AG08395 (cell line): ENCODE results near the gene RIPK4.
"Not testable (repeated sequence)": the region's sequence is repeated elsewhere in the genome, so short reads cannot be mapped to it uniquely, and the experiment has no call there.

Source experiments
- DNase-seq: peaks from one replicate; pipeline ENCODE4 v3.0.0; 2012; ENCODE audit warnings: mixed read lengths, low spot score

Gene RIPK4

DNA sequence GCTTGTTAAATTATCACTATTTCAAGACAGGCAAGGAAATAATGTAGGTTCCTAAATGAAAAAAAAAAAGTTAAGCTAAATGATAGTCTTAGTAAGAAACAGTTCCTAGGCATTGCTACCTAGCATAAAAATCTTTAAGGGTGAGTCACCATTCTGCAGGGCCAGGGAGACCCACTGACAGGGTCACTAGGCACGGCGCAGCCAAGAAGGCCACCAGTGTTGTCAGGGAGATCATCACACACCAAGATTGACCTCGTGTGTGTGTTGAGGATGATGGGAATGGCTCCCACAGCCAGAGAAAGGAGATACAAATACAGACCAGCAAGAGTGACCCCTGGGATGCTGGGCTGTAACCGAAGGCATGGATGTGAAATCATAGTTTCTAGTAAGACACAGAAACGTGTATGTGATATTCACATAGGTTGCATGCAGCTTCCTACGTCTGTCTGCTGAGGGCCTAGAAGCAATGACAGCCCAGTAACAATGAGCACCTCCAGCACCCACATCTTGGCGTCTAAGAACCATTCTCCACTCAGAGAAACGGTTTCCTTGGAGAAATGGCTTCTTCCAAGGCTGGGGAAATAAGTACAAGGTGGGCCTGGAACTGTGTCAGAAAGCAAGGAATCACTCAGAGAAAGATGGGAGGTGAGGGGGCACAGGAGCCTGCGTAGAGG lies 29.1 kb downstream of the RIPK4 start:
- no peak for DNase-seq

DNA sequence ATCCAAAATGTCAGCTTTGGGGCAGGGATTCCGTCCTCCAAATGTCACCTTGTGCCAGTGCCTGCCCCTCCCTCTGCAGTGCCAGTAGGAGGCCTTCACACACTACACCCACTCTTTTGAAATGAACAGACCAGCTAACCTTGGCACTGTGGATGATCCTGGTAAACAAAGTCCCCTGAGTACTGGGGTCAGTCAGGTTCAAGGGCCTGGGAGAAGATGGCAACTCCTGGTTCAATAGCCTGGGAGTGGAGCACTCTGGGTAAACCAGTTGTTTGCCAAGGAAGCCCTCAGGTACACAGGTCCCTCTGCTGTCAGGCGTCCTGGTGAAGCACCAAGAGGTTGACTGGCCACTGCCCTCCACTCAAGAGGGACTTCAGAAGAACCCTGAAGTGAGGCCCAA lies 30.4 kb downstream of the RIPK4 start:
- no peak for DNase-seq

DNA sequence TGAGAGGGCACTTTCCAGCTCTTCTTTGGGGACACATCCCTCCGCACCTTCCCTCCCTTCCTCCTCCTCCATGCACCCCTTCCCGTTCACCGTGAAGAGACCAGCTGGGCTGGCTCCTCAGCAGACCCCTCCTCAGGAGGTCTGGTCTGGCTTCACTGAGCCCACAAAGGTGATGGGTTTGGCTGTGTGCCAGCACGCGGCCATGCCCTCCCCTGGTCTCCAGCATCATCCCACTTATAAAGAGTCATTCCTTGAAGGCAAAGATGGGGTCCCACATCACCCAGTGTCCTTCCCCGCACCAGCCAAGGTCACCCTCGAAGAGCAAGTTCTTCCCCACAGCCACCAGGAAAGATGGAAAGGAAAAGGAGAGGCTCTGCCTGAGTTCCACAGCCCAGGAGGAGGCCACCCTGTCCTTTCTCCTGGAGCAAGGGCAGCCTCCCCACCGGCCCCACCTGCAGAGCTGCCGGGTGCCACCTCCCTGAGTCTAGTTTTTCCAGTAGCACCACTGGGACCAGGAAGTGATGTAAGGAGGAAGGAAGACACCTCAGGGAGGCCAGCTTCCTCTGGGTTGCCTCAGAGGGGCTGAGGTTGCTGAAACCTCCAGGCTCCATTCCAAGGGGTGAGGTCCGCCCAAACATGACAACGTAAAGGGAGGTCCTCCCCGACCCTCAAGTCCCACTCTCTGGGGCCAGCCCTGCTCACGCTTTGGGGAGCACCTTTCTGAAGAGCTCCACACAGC lies 32.7 kb downstream of the RIPK4 start:
- DNase-seq: no peak

DNA sequence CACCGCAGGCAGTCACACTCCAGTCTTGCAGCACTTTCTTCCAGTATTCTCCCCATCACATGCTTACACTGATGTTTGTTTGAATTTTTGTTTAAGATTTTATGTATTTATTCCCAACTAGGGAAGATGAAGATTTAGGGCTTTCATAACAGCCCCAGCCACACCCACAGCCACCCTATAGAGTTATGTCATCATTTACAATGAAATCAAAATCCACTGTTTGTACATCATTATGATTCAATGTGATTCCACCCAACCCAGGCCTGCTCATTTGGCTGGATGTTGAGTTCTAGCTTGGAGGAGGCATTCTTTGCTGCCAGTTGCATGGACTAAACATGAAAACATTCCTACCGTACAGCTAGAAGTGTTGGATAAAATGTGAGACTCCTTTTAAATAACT lies 35.8 kb downstream of the RIPK4 start:
- no peak for DNase-seq

DNA sequence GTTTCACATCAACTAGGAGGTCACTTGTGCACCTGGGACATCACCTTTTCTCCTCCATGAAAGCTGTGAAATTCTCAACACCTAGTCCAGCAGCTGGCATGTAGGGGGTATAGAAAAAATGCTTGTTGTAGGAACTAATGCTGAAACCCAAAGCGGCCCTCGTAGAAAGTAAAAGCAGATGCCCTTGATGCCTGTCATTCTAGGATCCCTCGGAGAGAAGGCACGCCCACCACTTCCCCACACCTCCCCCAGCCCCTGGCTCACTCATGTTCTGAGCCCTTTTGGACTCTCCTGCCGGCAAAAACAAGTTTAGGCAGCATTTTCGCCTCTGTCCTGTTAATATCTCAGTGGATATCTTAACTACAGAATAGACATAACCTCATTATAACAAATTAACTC lies 36.5 kb downstream of the RIPK4 start:
- no peak for DNase-seq

DNA sequence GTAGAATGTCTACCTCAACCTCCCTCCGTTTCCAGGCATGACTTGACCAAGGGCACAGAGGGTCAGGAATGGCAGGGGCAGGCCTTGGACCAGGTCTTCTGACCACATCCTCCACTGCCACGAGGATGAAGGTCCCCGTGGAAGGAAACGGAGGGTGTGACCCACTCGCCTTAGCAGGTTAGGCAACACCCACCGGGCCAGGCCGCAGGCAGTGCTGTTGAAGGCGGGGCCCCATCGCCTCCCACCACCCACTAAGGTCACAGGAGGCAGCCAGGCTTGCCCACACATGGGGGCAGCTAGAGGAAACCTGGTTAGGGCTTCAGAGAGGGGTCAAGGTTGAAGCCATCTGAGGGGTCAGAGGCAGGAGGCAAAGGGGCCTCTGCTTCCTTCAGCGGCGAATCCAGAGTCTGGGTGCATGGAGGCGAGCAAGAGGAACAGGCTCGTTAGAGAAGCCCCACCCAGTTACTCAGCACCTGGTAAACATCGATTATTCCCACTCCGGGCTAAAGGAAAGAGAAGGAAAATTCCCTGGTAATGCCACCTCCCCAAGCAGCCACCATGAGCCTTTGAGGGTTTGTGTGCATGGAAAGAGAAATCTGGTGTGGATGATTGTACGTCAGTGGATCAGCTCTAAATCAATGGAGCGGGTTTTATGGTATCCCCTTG lies 37.0 kb downstream of the RIPK4 start:
- DNase-seq: no peak

DNA sequence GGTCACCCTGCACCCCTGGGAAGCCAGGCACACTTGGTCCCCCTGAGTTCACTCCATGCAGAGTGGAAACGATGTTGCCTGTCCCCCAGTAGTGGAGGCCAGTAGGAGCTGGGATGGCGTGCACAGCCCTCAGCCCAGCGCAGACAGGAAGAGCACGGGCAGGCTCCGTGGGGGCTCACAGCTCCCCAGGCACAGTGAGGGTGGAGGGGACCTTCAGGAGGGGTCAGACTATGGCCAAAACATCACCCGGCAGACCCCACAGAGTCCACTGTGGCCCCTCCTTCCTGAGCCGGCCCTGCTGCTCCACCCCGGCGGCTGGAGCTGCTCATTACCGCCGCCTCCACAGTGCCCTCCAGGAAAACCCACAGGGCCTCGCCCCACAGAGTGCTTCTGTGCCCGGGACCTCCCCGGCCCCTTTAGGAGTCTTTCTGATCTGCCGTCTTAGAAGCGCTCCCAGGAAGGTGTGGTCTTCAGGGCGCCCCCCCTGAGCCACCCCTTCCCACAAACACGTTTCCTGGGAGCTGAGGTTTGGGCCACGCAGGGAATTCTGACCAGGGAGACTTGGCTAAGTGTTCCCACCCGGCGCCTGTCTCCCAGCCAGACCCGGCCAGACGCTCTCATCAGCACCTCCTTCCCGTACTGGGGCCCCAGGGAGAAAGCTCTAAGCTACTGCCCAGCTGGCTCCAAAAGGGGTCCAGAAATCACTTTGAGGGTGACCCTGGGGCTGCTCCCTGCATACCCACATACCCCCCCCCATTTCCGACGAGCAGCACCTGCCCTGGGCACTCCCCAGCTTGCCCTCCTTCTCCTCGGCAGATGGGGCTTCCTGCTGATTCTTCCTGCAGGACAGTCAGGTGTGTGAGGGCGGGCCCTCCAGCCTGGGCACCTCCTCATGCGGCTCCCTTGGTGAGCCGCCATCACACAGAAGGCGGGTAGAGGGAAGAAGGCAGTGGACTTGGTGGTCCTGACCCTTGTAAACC lies 38.8 kb downstream of the RIPK4 start:
- DNase-seq: no peak

DNA sequence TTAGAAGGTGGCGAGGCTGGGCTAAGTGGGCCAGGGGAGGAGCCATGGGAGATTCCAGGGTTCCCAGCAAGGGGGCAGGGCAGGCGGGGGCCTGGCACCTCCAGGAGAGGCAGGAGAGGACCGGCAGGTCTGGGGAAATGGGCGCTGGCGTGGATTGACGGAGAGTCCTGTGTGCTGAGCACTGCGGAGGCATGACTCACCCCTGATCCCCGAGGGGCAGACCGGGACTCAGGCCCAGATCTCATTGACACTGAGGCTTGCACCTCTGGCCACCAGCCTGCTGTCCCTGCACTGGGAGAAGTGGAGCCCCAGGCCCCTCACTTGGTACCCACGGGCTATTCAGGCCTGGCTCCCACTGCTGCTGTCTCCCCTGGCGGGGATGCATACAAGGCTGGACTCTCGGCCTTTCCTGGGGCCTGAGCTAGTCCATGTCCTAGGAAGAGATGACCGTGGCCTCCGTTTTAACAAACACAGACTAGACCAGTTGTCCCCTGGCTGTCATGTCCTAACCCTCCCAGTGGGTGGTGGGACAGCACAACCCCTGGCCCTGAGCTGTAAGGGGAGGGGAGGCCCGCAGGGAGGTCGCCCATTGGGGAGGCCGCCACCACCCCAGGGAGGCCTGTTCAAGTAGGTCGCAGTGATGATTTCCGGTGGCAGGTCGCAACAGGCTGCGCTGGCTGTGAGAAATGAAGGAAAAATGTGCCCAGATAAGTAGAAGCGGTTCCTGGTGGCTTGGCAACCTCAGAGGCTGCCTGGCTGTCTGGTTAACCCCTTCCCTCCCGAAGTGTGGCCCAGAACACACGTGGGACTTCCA lies 39.7 kb downstream of the RIPK4 start:
- DNase-seq: peak; percentile 90

DNA sequence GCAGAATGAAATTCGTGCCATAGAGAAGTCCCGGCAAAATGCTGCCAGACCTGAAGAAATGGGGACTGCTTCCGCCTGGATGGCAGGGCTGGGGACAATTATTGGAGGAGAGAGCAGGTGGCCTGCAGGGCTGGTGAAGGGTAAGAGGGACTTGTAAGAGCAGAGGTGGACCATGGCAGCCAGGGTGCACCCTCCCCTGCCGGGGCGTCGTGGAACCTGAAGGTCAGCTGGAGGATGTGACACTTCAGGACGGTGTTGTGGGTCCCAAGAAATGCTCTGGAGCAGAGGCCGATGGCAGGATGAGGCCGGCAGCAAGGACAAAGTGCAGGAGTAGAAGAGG lies 40.3 kb downstream of the RIPK4 start:
- no peak for DNase-seq

DNA sequence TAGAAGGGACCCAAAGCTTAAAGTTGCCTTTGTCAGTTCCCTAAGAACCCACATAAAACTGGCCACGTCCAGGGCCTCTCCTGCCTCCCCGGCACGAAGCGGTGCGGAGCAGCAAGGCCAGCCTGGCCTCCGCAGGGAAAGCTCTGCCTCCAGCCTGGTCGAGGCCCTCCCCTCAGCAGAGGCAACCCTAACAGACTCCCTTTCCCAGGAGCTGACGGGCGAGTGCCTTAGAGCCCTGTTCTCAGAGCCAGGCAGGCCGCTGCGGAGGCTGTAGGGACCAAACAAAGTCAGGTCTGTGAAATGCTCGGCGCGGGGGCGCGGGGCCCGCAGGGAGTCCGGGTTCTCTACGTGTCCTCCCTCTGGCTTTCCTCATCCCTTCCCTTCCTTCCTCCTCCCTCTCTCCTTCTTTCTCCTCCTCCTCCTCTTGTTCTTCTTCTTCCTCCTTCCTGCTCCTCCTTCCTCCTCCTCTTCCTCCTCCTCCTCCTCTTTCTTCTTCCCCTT lies 40.7 kb downstream of the RIPK4 start:
- DNase-seq: no peak

DNA sequence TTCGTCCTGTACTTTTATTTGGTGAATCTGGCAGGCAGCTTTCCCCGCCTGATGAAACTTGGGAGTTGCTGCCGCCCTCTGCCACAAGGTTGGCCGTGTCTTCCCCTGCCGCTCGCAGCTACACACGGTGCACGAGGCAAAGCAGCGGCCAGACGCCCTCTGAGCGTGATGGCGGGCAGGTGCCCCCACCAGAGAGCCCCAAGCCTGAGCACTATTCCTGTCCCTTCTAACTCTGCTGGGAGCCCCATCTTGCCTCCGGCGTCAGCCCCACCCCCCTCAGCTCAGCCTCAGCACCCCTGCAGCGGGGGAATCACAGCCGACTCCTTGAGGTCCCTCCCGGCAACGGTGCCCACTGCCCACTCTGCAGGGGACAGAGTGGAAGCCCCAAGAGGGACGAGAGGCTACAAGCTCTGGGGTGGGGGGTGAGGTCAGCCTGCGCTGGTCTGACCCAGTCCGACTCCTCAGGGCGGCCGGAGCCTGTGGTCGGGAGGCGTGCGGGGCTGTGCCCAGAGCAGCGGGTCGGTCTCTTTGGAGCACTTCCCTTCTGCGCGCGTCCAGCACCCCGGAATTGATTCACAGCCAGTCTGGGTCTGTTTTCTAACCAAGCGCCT lies 41.3 kb downstream of the RIPK4 start:
- no peak for DNase-seq

DNA sequence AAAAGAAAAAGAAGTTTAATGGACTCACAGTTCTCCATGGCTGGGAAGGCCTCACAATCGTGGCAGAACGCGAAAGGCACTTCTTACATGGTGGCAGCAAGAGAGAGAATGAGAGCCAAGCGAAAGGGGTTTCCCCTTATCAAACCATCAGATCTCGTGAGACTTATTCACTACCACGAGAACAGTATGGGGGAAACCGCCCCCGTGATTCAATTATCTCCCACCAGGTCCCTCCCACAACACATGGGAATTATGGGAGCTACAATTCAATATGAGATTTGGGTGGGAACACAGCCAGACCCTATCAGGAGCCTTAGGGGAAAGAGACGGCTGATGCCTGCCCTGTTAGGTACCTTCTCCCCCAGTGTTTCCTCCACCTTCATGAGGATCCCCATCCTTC lies 43.0 kb downstream of the RIPK4 start:
- not testable (repeated sequence) for DNase-seq

DNA sequence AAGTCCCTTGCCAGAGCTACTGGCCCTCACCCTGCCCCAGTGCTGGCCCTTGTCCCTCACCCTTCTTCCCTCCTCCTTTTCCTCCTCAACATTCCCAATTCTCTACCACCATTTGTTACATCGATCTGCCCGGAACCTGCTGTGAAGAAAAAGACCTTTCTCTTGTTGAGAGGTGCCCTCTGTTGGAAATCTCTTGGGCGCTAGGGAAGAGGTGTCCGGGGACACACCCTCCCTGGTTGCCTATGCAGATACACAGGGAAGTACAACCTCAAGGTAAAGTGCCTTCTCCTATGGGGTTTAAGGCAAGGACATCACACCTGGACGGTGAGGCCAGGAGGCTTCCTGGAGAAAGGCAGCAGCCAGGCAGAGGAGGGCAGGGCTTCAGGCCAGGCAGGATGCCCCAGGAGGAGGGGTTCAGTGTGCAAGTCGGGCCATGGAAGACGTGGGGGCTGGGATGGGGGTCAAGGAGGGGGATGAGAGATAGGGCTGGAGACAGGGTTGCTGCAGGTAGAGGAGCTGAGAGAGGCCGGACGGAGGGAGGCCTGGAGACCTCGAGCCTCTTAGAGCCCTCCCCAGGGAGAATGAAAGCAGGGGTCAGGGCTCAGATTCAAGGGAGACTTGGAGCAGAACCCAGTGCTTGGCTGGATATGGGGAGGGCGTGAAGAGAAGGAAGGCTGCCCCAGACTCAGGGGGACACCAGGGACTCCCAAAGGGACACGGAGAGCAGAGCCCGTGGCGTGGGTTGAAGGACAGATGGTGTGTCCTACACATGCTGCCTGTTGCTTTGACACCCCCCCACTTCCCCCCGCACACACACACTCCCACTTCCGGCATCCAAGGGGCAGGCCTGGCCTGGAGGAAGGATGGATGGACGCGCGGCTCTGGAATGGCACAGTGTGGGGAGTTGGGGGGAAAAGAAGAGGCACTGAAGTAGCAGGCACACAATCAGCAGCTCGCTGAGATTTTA lies 44.5 kb downstream of the RIPK4 start:
- DNase-seq: no peak

DNA sequence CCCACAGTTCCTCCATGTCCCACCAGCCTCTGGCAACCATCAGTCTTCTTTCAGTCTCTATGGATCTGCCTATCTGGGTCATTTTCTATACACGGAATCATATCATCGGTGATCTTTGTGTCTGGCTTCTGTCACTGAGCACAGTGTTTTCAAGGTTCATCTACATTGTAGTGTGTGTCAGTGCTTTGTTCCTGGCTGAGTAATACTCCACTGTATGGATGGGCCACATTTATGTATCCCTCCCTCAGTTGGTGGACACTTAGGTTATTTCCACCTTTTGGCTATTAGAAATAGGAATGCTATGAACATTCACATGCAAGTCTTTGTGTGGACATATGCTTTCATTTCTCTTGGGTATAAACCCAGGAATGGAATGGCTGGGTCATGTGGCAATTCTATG lies 46.6 kb downstream of the RIPK4 start:
- no peak for DNase-seq

DNA sequence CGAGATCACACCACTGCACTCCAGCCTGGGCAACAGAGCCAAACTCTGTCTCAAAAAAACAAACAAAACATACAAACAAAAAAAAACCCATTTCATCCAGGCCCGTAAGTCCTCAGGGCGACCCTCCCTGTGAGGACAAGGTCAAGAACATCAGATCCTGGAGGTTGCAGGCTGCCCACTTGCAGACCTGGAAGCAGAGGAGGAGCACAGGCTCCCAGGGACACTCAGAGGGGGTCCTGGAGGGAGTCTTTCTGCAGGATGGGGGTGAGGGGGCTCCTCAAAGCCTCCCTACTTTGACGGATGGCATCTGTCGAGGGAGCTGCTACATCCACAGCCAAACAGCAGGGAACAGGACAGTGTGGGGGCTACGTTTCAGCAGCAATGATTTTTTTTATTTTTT lies 47.2 kb downstream of the RIPK4 start:
- no peak for DNase-seq

DNA sequence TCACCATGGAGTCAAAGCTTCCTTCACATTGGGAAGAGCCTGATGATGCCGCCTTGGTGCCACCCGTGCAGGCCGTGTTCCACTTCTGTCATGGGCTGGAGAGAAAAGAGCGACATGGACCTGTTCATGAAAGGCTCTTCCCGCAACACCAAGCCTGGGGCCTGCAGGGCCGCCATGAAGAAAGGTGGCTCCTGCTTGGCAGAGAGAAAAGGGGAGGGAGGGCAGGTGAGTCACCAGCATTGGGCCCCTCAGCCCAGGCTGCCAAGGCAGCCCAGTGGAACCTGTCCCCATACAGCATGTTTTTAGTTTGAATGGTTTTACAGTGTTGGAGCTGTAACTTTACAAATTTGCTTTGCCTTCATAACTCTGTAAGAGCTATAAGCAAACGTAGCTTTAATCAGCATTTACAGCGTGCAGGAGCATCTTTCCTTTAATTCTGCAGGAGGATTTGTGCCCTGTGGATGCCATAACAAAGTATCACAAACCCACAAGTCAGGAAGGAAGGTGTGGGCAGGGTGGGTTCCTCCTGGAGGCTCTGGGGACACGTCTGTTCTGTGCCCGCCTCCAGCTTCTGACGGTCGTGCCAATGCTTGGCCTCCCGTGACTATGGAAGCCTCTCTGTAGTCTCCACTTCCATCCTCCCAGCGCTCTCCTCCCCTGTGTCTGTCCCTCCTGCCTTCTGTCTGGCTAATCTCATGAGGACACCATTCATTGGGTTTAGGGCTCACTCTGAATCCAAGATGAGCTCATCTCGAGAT lies 49.1 kb downstream of the RIPK4 start:
- DNase-seq: no peak

DNA sequence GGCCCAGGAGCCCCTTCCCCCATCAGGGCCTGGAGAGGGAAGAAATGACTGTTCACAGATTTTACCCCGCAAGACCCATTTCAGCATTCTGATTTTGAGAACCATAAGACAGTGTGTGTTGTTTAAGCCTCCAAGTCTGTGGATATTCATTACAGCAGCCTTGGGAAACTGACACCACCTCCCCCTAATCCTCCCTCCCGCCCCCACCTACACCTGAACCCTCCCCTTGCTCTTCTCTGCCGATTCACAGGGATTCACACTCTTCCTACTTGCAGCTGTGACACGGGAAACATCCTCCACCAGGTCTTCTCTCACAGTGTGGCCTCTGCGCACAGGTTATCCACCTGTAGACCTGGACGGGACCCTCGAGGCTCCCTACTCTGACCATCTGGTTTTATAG lies 50.1 kb downstream of the RIPK4 start:
- no peak for DNase-seq

DNA sequence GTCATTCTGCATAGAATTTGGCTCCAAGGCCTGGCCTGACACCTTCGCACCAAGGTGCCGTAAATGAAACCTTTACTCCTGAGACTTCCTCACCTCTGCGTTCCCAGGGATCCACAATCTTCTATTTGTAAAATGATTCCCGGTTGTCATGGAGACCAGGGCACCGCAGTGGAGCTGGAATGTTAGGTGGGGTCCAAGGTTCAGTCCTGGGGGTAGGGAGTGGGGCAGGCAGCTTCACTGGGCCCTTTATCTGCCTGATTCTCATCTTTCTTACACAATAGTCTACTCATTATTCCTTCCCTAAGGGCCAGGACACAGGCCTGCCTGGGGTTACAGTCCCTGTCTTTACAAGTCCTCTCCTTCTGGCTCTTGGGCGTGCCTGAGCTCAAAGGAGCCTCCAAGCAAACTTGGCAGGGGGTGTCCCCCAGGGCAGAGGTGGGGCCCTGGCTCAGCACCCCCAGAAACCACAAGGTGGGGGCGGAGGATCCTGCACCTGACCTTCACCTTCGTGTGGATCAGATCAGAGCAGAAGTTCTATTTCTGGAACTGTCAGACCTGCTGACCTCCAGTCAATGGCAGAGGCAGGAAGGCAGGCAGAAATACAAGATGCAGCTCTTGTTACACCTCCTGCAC lies 51.1 kb downstream of the RIPK4 start:
- no peak for DNase-seq
